K562 (cell line): ENCODE results near the gene DDAH2. TPM values are rescaled to one million over a fixed set of nuclear protein-coding genes. Genes with fewer than 3 reads are reported as not detected.

Experiments used
- DPF2 ChIP-seq: fragments of 450-650 bp; IDR thresholded peaks from 2 replicates; pipeline ENCODE4 v1.6.1; 2016
- FOXA3 ChIP-seq, 2 experiments: fragments of 450-650 bp in 1 of 2; sonication (generic) in 1 of 2; formaldehyde crosslinking; IDR thresholded peaks in 1 of 2; conservative IDR thresholded peaks in 1 of 2; 2 replicates each; pipeline versions ENCODE4 v1.4.0 to v1.8.0; 2020 to 2022; ENCODE audit warnings: mild to moderate bottlenecking in 2 of 2, missing genetic modification reagents in 1 of 2
- FOXK2 ChIP-seq, 2 experiments: fragments of 450-650 bp; IDR thresholded peaks in 1 of 2; conservative IDR thresholded peaks in 1 of 2; 2 replicates each; pipeline ENCODE4 v1.6.1; 2016; ENCODE audit warnings: low read depth in 2 of 2, mild to moderate bottlenecking in 1 of 2
- HMG20B ChIP-seq: fragments of 250-450 bp; sonication (Bioruptor Pico); IDR thresholded peaks from 2 replicates; pipeline ENCODE4 v1.5.0; 2021; ENCODE audit warnings: mild to moderate bottlenecking
- MBD2 ChIP-seq: sonication (generic); IDR thresholded peaks from 2 replicates; pipeline ENCODE4 v1.6.1; 2016; ENCODE audit warnings: low read depth, borderline replicate concordance
- MCM2 ChIP-seq: fragments of 450-650 bp; IDR thresholded peaks from 2 replicates; pipeline ENCODE4 v1.6.1; 2017; ENCODE audit warnings: low read depth, mild to moderate bottlenecking
- MNT ChIP-seq, 2 experiments: fragments of 450-650 bp; conservative IDR thresholded peaks; 2 replicates each; pipeline ENCODE4 v1.6.1; 2017; ENCODE audit warnings: mild to moderate bottlenecking in 2 of 2, moderate library complexity in 2 of 2
- MYBL2 ChIP-seq, 2 experiments: fragments of 450-650 bp in 1 of 2; sonication (generic) in 1 of 2; formaldehyde crosslinking in 1 of 2; IDR thresholded peaks; 2 replicates each; pipeline versions ENCODE4 v1.6.1 to v1.8.1; 2017 to 2022; ENCODE audit warnings: borderline replicate concordance in 1 of 2, inconsistent platforms in 1 of 2, low read depth in 1 of 2, mild to moderate bottlenecking in 1 of 2, missing genetic modification reagents in 1 of 2, moderate library complexity in 1 of 2
- NCOA4 ChIP-seq: fragments of 450-650 bp; IDR thresholded peaks from 2 replicates; pipeline ENCODE4 v1.6.1; 2018; ENCODE audit warnings: mild to moderate bottlenecking; ENCODE audit not compliant: partially characterized antibody
- NR3C1 ChIP-seq: sonication (generic); formaldehyde crosslinking; IDR thresholded peaks from 2 replicates; pipeline ENCODE4 v1.8.1; 2022; ENCODE audit warnings: missing genetic modification reagents
- NR4A1 ChIP-seq, 2 experiments: fragments of 250-450 bp in 1 of 2; fragments of 450-650 bp in 1 of 2; sonication (Bioruptor Pico) in 1 of 2; IDR thresholded peaks; 2 replicates each; pipeline versions ENCODE4 v1.4.0 to v1.6.1; 2016 to 2020; ENCODE audit warnings: mild to moderate bottlenecking in 2 of 2, missing compliant biosample characterization in 1 of 2, missing genetic modification characterization in 1 of 2, moderate library complexity in 1 of 2
- RCOR1 ChIP-seq, 2 experiments: IDR thresholded peaks; 2 replicates each; pipeline ENCODE4 v1.6.1; 2012; ENCODE audit warnings: low read depth in 2 of 2, low read length in 2 of 2, borderline replicate concordance in 1 of 2, improper control_type of control experiment in 1 of 2
- RREB1 ChIP-seq: fragments of 250-450 bp; sonication (Bioruptor Pico); IDR thresholded peaks from 2 replicates; pipeline ENCODE4 v1.4.0; 2020
- XRCC3 ChIP-seq: fragments of 450-650 bp; IDR thresholded peaks from 2 replicates; pipeline ENCODE4 v1.6.1; 2017; ENCODE audit warnings: mild to moderate bottlenecking, moderate library complexity
- ZNF282 ChIP-seq: sonication (generic); formaldehyde crosslinking; IDR thresholded peaks from 2 replicates; pipeline ENCODE4 v1.8.1; 2023; ENCODE audit warnings: missing genetic modification reagents
- ZNF444 ChIP-seq: fragments of 250-450 bp; sonication (Bioruptor Pico); IDR thresholded peaks from 2 replicates; pipeline ENCODE4 v1.4.0; 2020; ENCODE audit warnings: mild to moderate bottlenecking, moderate library complexity
- ZNF668 ChIP-seq: fragments of 250-450 bp; sonication (Bioruptor Pico); IDR thresholded peaks from 2 replicates; pipeline ENCODE4 v1.8.0; 2022; ENCODE audit warnings: mild to moderate bottlenecking, inconsistent platforms
- polyA plus RNA-seq, 8 experiments: library from polyadenylated mRNA; depleted of rRNA in 4 of 8; stranded (reverse) in 5 of 8; unstranded in 3 of 8; fragments of >200 nt; fragmentation: Nextera tagmentation in 2 of 8; fragmentation: Illumina TruSeq in 1 of 8; extraction: Ambion mirVana in 2 of 8; extraction: Trizol in 1 of 8; gene quantifications; 2 replicates each; pipeline versions ENCODE4 v1.2.1 to v1.2.3, GENCODE V29; 2011 to 2014; ENCODE audit warnings: inconsistent platforms in 1 of 8, missing spikeins in 1 of 8
- total RNA-seq, 7 experiments: library from RNA; depleted of rRNA in 6 of 7; stranded (reverse); fragments of >200 nt in 6 of 7; fragmentation: Illumina TruSeq in 2 of 7; extraction: Trizol in 2 of 7; gene quantifications; 2 replicates each; pipeline versions ENCODE4 v1.2.1 to v1.2.3, GENCODE V29; 2011 to 2021; ENCODE audit warnings: low replicate concordance in 1 of 7
- TF ChIP-seq, protein P1 (sequence below), 2 experiments: fragments of 450-650 bp in 1 of 2; sonication (generic) in 1 of 2; formaldehyde crosslinking; conservative IDR thresholded peaks; 2 replicates each; pipeline versions ENCODE4 v1.4.0 to v1.8.1; 2020 to 2022; ENCODE audit warnings: mild to moderate bottlenecking in 1 of 2, missing genetic modification reagents in 1 of 2
- TF ChIP-seq, protein P2 (sequence below): fragments of 450-650 bp; formaldehyde crosslinking; IDR thresholded peaks from 2 replicates; pipeline ENCODE4 v1.4.0; 2020; ENCODE audit warnings: mild to moderate bottlenecking, moderate library complexity

The DDAH2 gene
- total and polyA plus RNA-seq, 9 of the 15 experiments (the other 6 are each of a cell fraction or from before 2014, with no cell fraction given) = 1.8 to 45.4 (median 21.4) TPM

DNA sequence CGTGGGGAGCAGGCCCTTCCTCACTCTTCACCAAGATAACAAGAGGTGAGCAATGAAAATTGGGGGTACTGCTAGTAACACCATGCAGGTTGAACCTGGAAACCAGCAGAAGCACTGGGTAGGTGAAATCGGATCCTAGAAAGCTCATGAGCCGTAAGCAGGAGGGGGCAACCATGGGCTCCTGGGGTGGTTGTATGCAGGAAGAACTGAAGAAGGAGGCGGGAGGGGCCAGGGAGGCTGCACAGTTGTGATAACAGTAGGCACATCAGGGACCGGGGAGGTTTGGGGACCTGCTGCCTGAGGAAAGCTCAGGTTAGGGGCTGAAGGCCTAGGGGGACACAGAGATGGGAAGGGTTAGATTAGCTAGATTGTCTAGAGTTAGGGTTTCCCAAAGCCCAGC, 42.6 kb downstream of the DDAH2 start (continued):
- TF ChIP-seq RREB1 (CRISPR knock-in tag) = 0 out of 2 replicates have a peak, but pooled peaks have one; percentile 64
- TF ChIP-seq, protein P1, sequence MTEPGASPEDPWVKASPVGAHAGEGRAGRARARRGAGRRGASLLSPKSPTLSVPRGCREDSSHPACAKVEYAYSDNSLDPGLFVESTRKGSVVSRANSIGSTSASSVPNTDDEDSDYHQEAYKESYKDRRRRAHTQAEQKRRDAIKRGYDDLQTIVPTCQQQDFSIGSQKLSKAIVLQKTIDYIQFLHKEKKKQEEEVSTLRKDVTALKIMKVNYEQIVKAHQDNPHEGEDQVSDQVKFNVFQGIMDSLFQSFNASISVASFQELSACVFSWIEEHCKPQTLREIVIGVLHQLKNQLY (CRISPR knock-in tag; conservative IDR thresholded peaks at IDR 0.05) = no peak
- no peak for TF ChIP-seq FOXK2 (conservative IDR thresholded peaks at IDR 0.05 in 1 of 2, IDR thresholded peaks at IDR 0.05 in 1 of 2; ENCODE audit: low read depth in 2 of 2)
- TF ChIP-seq XRCC3 = no peak
- TF ChIP-seq RCOR1 (IDR thresholded peaks at IDR 0.05; ENCODE audit: borderline replicate concordance in 1 of 2, low read depth in 2 of 2, low read length in 2 of 2) = peak in 1 of 2 experiments; percentile 64; a peak in 2 of 4 replicates
- TF ChIP-seq NR3C1 (CRISPR knock-in tag) = no peak
- TF ChIP-seq ZNF444 = no peak
- TF ChIP-seq NCOA4 = no peak
- TF ChIP-seq, protein P2, sequence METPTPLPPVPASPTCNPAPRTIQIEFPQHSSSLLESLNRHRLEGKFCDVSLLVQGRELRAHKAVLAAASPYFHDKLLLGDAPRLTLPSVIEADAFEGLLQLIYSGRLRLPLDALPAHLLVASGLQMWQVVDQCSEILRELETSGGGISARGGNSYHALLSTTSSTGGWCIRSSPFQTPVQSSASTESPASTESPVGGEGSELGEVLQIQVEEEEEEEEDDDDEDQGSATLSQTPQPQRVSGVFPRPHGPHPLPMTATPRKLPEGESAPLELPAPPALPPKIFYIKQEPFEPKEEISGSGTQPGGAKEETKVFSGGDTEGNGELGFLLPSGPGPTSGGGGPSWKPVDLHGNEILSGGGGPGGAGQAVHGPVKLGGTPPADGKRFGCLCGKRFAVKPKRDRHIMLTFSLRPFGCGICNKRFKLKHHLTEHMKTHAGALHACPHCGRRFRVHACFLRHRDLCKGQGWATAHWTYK (CRISPR knock-in tag) = no peak
- TF ChIP-seq NR4A1 (CRISPR knock-in tag; IDR thresholded peaks at IDR 0.05) = 0 out of 2 replicates have a peak, but pooled peaks have one; percentile 48
- no peak for TF ChIP-seq NR4A1 (tag; IDR thresholded peaks at IDR 0.05)
- no peak for TF ChIP-seq MYBL2 (IDR thresholded peaks at IDR 0.05; ENCODE audit: low read depth)
- TF ChIP-seq MYBL2 (CRISPR knock-in tag; IDR thresholded peaks at IDR 0.05; ENCODE audit: borderline replicate concordance) = no peak
- no peak for TF ChIP-seq MBD2
- 0 out of 4 replicates have a peak, but pooled peaks of 1 of the 2 experiments have one; percentile 29 for TF ChIP-seq MNT (conservative IDR thresholded peaks at IDR 0.05)
- 0 out of 4 replicates have a peak, but pooled peaks of 1 of the 2 experiments have one; percentile 44 for TF ChIP-seq FOXA3 (CRISPR knock-in tag; conservative IDR thresholded peaks at IDR 0.05 in 1 of 2, IDR thresholded peaks at IDR 0.05 in 1 of 2)
- no peak for TF ChIP-seq MCM2
- no peak for TF ChIP-seq ZNF668
- peak; percentile 87 for TF ChIP-seq DPF2
- no peak for TF ChIP-seq ZNF282 (CRISPR knock-in tag)
- TF ChIP-seq HMG20B = no peak
